Measurements from ENCODE around the gene TRIM24. TPM values are rescaled to one million over a fixed set of nuclear protein-coding genes. Genes with fewer than 3 reads are reported as not detected.

The TRIM24 gene
- total and polyA plus RNA-seq, 2 of the 13 experiments (the other 11 are each of a cell fraction or from before 2014, with no cell fraction given) = 100 to 106 TPM

GRCh38 chr7:138565451-138566114 lies 105.5 kb downstream of the TRIM24 start (continued):
- TF ChIP-seq SNAPC4 (CRISPR knock-in tag; IDR thresholded peaks at IDR 0.05) (no peak), ZNF30 (CRISPR knock-in tag; IDR thresholded peaks at IDR 0.05) (no peak), DMAP1 (CRISPR knock-in tag; IDR thresholded peaks at IDR 0.05) (no peak), HMGA1 (CRISPR knock-in tag; conservative IDR thresholded peaks at IDR 0.05) (no peak), CREB3 (CRISPR knock-in tag; IDR thresholded peaks at IDR 0.05) (no peak), ZNF101 (CRISPR knock-in tag; IDR thresholded peaks at IDR 0.05; ENCODE audit: borderline replicate concordance, low read depth) (no peak), CSRNP2 (CRISPR knock-in tag; conservative IDR thresholded peaks at IDR 0.05; ENCODE audit: low read depth) (no peak), ZFP62 (CRISPR knock-in tag; IDR thresholded peaks at IDR 0.05) (no peak), GTF3A (CRISPR knock-in tag; conservative IDR thresholded peaks at IDR 0.05) (no peak), ZNF207 (IDR thresholded peaks at IDR 0.05; ENCODE audit: borderline replicate concordance) (no peak), ZNF772 (CRISPR knock-in tag; IDR thresholded peaks at IDR 0.05) (peak; percentile 54; the same call in 1 of the 2 replicates), YY1 (IDR thresholded peaks at IDR 0.05; ENCODE audit: insufficient read depth, insufficient replicate concordance, low read depth, low read length) (no peak), ZNF550 (CRISPR knock-in tag; IDR thresholded peaks at IDR 0.05; ENCODE audit: borderline replicate concordance) (no peak), ZNF556 (CRISPR knock-in tag; IDR thresholded peaks at IDR 0.05; ENCODE audit: borderline replicate concordance) (no peak; the same call in 1 of the 2 replicates), TFE3 (CRISPR knock-in tag; IDR thresholded peaks at IDR 0.05) (peak; percentile 96), BRF2 (CRISPR knock-in tag; IDR thresholded peaks at IDR 0.05) (no peak), ZNF841 (CRISPR knock-in tag; IDR thresholded peaks at IDR 0.05; ENCODE audit: borderline replicate concordance) (no peak), ESRRA (CRISPR knock-in tag; IDR thresholded peaks at IDR 0.05; ENCODE audit: low read depth) (no peak; the same call in 1 of the 2 replicates), ATF3 (CRISPR knock-in tag; IDR thresholded peaks at IDR 0.05) (peak; percentile 80)
